Measurements from ENCODE around the gene RAG2.

Gene RAG2

GRCh38 chr11:36596880-36597279 lies 1.2 kb downstream of the RAG2 start:
- H3K4me3 ChIP-seq (ENCODE audit: low read depth, low read length), result no peak overlapping the region
- TF ChIP-seq MYC (IDR thresholded peaks at IDR 0.05; ENCODE audit: low read depth, low read length) (no peak), CTCF (IDR thresholded peaks at IDR 0.05; ENCODE audit: low read depth, low read length) (no peak), POLR2A (IDR thresholded peaks at IDR 0.05; ENCODE audit: extremely low read depth, insufficient read length) (no peak)
- TF ChIP-seq, protein P1, sequence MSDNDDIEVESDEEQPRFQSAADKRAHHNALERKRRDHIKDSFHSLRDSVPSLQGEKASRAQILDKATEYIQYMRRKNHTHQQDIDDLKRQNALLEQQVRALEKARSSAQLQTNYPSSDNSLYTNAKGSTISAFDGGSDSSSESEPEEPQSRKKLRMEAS (IDR thresholded peaks at IDR 0.05; ENCODE audit: low read depth, low read length), result no peak
- no peak for DNase-seq (ENCODE audit: low read depth)

- TF ChIP-seq MYC (IDR thresholded peaks at IDR 0.05; ENCODE audit: low read depth, low read length) (no peak), POLR2A (IDR thresholded peaks at IDR 0.05; ENCODE audit: extremely low read depth, insufficient read length) (no peak), CTCF (IDR thresholded peaks at IDR 0.05; ENCODE audit: low read depth, low read length) (no peak)
- TF ChIP-seq, protein P1 (IDR thresholded peaks at IDR 0.05; ENCODE audit: low read depth, low read length), result no peak
- H3K4me3 ChIP-seq (ENCODE audit: low read depth, low read length), result peak within 1 kb of the TSS; percentile 77
- DNase-seq (ENCODE audit: low read depth), result peak; percentile 86
Observed at GRCh38 chr11:36594316-36594989, 3.6 kb downstream of the RAG2 start, which contains the start of gene IFTAP. Gene IFTAP, plus strand, starts transcription at chr11:36594502. Its CDS starts 15,602 bp downstream, at chr11:36610104.

GRCh38 chr11:36591433-36591832 lies 6.6 kb downstream of the RAG2 start:
- no peak overlapping the region for H3K4me3 ChIP-seq (ENCODE audit: low read depth, low read length)
- no peak for DNase-seq (ENCODE audit: low read depth)
- TF ChIP-seq POLR2A (IDR thresholded peaks at IDR 0.05; ENCODE audit: extremely low read depth, insufficient read length) (no peak), MYC (IDR thresholded peaks at IDR 0.05; ENCODE audit: low read depth, low read length) (no peak), CTCF (IDR thresholded peaks at IDR 0.05; ENCODE audit: low read depth, low read length) (no peak)
- TF ChIP-seq, protein P1 (IDR thresholded peaks at IDR 0.05; ENCODE audit: low read depth, low read length), result no peak

DNA sequence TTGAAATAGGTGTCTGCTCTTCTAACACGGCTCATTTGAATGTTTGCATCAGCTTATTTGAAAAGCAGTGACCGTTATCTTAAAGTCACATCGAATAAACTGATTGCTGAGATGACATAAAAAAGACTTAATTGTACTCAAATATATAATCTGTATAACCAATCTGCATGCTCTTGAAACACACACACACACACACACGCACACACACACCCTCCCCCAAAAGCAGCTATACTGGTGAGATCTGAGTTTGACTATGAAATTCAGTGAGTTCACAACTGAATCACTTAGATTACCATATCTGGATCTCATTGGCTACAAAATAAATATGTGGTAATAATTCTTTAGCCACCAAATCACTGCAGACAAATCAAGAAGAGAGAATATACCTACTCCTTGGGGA lies 7.5 kb downstream of the RAG2 start:
- H3K4me3 ChIP-seq (ENCODE audit: low read depth, low read length), result no peak overlapping the region
- no peak for DNase-seq (ENCODE audit: low read depth)
- TF ChIP-seq, protein P1 (IDR thresholded peaks at IDR 0.05; ENCODE audit: low read depth, low read length), result no peak
- TF ChIP-seq POLR2A (IDR thresholded peaks at IDR 0.05; ENCODE audit: extremely low read depth, insufficient read length) (no peak), CTCF (IDR thresholded peaks at IDR 0.05; ENCODE audit: low read depth, low read length) (no peak), MYC (IDR thresholded peaks at IDR 0.05; ENCODE audit: low read depth, low read length) (no peak)

- no peak for DNase-seq (ENCODE audit: low read depth)
- TF ChIP-seq MYC (IDR thresholded peaks at IDR 0.05; ENCODE audit: low read depth, low read length) (no peak), POLR2A (IDR thresholded peaks at IDR 0.05; ENCODE audit: extremely low read depth, insufficient read length) (no peak), CTCF (IDR thresholded peaks at IDR 0.05; ENCODE audit: low read depth, low read length) (no peak)
- TF ChIP-seq, protein P1 (IDR thresholded peaks at IDR 0.05; ENCODE audit: low read depth, low read length), result no peak
- no peak overlapping the region for H3K4me3 ChIP-seq (ENCODE audit: low read depth, low read length)
Observed at GRCh38 chr11:36588099-36588498, 9.9 kb downstream of the RAG2 start.
